HepG2 (cell line): ENCODE data around the gene TJP2. TPM values are rescaled to one million over a fixed set of nuclear protein-coding genes. Genes with fewer than 3 reads are reported as not detected.

Source experiments
- ATAC-seq: fragments of 200-7000 bp; cut with Tn5 transposase; 3 replicates; pipeline ENCODE4 v1.9.1; 2020; ENCODE audit warnings: mild to moderate bottlenecking, moderate library complexity
- BruUV-seq: library from RNA; stranded (reverse); fragments of 400-500 nt; replicated peaks from 2 replicates; lab custom pipeline; 2021; lab: Mats Ljungman, UMichigan
- CTCF ChIA-PET: fragments of 300-600 bp; formaldehyde crosslinking; extraction: SDS; loops from one replicate; lab custom pipeline; 2021; ENCODE audit warnings: low total read pairs, inconsistent platforms, low intra/inter-chr PET ratio; lab: Yijun Ruan, JAX
- POLR2A ChIA-PET: fragments of 350-600 bp; sonication (Branson Sonifier 250); formaldehyde crosslinking; loops from one replicate; lab custom pipeline; 2020; ENCODE audit warnings: antibody characterized with exemption, inconsistent platforms; lab: Yijun Ruan, JAX
- DNase-seq: peaks from one replicate; pipeline ENCODE4 v3.0.0-alpha.2; 2015; ENCODE audit warnings: low spot score
- FAIRE-seq: peaks from 3 replicates; lab custom pipeline; 2011; peaks lifted over from hg19 to GRCh38; lab: Jason Lieb, UNC
- H2AFZ ChIP-seq: one replicate; pipeline ENCODE4 v1.6.1; 2011; ENCODE audit warnings: low read length, inconsistent platforms
- H3K27ac ChIP-seq: fragments of 300-600 bp; 3 replicates; pipeline ENCODE4 v1.8.0; 2011; ENCODE audit warnings: mixed run types, mild to moderate bottlenecking, mixed read lengths, low read length, inconsistent platforms; ENCODE audit not compliant: insufficient read depth; ENCODE audit errors: extremely low read length
- H3K27me3 ChIP-seq, 2 experiments: fragments of 200-600 bp in 1 of 2; 2 replicates in 1 of 2; 3 replicates in 1 of 2; pipeline versions ENCODE4 v1.6.0 to v1.8.0; 2011; ENCODE audit warnings: low read length in 2 of 2, mild to moderate bottlenecking in 2 of 2, moderate library complexity in 2 of 2, inconsistent platforms in 1 of 2; ENCODE audit not compliant: insufficient read depth in 2 of 2, control insufficient read depth in 1 of 2
- H3K36me3 ChIP-seq, 2 experiments: fragments of 200-600 bp in 1 of 2; replicated peaks in 1 of 2; 2 replicates in 1 of 2; 3 replicates in 1 of 2; pipeline versions ENCODE4 v1.5.1 to v1.8.0; 2011; ENCODE audit warnings: low read length in 2 of 2, inconsistent platforms in 1 of 2; ENCODE audit not compliant: insufficient read depth in 2 of 2, control insufficient read depth in 1 of 2
- H3K4me1 ChIP-seq: 2 replicates; pipeline ENCODE4 v1.5.1; 2012; ENCODE audit warnings: low read length, inconsistent platforms; ENCODE audit not compliant: insufficient read depth
- H3K4me2 ChIP-seq: 2 replicates; pipeline ENCODE4 v1.6.0; 2011; ENCODE audit warnings: low read depth, low read length, inconsistent platforms
- H3K4me3 ChIP-seq, 3 experiments: fragments of 200-600 bp in 1 of 3; sonication (generic), shearing (Covaris generic) in 1 of 3; replicated peaks in 1 of 3; 2 replicates each; pipeline ENCODE4 v1.5.1; 2011 to 2016; ENCODE audit warnings: low read length in 3 of 3, inconsistent platforms in 2 of 3, low read depth in 2 of 3, mild to moderate bottlenecking in 2 of 3, control low read depth in 1 of 3, mixed read lengths in 1 of 3; ENCODE audit not compliant: insufficient read depth in 1 of 3
- H3K79me2 ChIP-seq: one replicate; pipeline ENCODE4 v1.6.1; 2011; ENCODE audit warnings: low read length, inconsistent platforms; ENCODE audit not compliant: insufficient read depth
- H3K9ac ChIP-seq: 2 replicates; pipeline ENCODE4 v1.6.0; 2011; ENCODE audit warnings: mild to moderate bottlenecking, low read depth, low read length, inconsistent platforms; ENCODE audit not compliant: insufficient read depth
- H3K9me3 ChIP-seq: 2 replicates; pipeline ENCODE4 v1.5.1; 2012; ENCODE audit warnings: mild to moderate bottlenecking, low read length
- H4K20me1 ChIP-seq: 2 replicates; pipeline ENCODE4 v1.6.0; 2011; ENCODE audit warnings: inconsistent platforms, mild to moderate bottlenecking, low read length, moderate library complexity; ENCODE audit not compliant: insufficient read depth
- PATZ1 ChIP-seq: sonication (generic); formaldehyde crosslinking; IDR thresholded peaks from 2 replicates; pipeline ENCODE4 v1.4.0; 2020; ENCODE audit warnings: missing genetic modification reagents
- PHF21A ChIP-seq: sonication (generic); formaldehyde crosslinking; IDR thresholded peaks from 2 replicates; pipeline ENCODE4 v1.5.0; 2020; ENCODE audit warnings: mild to moderate bottlenecking, missing genetic modification reagents
- ZNF121 ChIP-seq: sonication (generic); formaldehyde crosslinking; IDR thresholded peaks from 2 replicates; pipeline ENCODE4 v1.5.0; 2020; ENCODE audit warnings: mild to moderate bottlenecking, missing genetic modification reagents
- ZNF142 ChIP-seq: sonication (generic); formaldehyde crosslinking; IDR thresholded peaks from 2 replicates; pipeline ENCODE4 v1.4.0; 2020; ENCODE audit warnings: missing genetic modification reagents
- ZNF333 ChIP-seq: sonication (generic); formaldehyde crosslinking; IDR thresholded peaks from 2 replicates; pipeline ENCODE4 v1.4.0; 2020; ENCODE audit warnings: mild to moderate bottlenecking, missing genetic modification reagents, borderline replicate concordance
- ZNF850 ChIP-seq: sonication (generic); formaldehyde crosslinking; conservative IDR thresholded peaks from 2 replicates; pipeline ENCODE4 v1.9.0; 2021; ENCODE audit warnings: mild to moderate bottlenecking, missing genetic modification reagents
- WGBS: methylation state at CpG from one replicate; pipeline ENCODE4 v1.1.6; 2017; ENCODE audit warnings: low lambda C conversion rate; 5-methylcytosine and 5-hydroxymethylcytosine counted together
- in situ Hi-C: cut with HindIII; loops from 2 replicates; pipeline ENCODE4 v1.10.0; 2017; ENCODE audit warnings: low pct_unique_long_range_greater_than_20kb; ENCODE audit not compliant: extremely low pct_ligation_motif_present
- intact Hi-C: fragments of 100-400 bp; cut with micrococcal nuclease; formaldehyde crosslinking; loops from one replicate; pipeline ENCODE4 v1.10.0; 2022; ENCODE audit not compliant: unreplicated experiment
- polyA plus RNA-seq, 8 experiments: library from polyadenylated mRNA; depleted of rRNA in 3 of 8; stranded (reverse) in 7 of 8; unstranded in 1 of 8; fragments of >200 nt; fragmentation: Illumina TruSeq in 4 of 8; extraction: Trizol in 4 of 8; gene quantifications; 2 replicates each; pipeline versions ENCODE4 v1.2.1 to v1.2.3, GENCODE V29; 2011 to 2016; ENCODE audit warnings: low read depth in 4 of 8, missing spikeins in 1 of 8, mixed read lengths in 1 of 8; ENCODE audit not compliant: insufficient read depth in 1 of 8
- total RNA-seq, 5 experiments: library from RNA; depleted of rRNA; stranded (reverse); fragments of >200 nt; fragmentation: Illumina TruSeq; extraction: Trizol; gene quantifications; 2 replicates each; pipeline ENCODE4 v1.2.3, GENCODE V29; 2016; ENCODE audit warnings: low read depth in 1 of 5

TJP2 gene
- total and polyA plus RNA-seq, 2 of the 13 experiments (the other 11 are each of a cell fraction or from before 2014, with no cell fraction given) = 109 to 110 TPM

GRCh38 chr9:69175486-69175885 is 1.4 kb downstream of the TJP2 start:
- H3K9ac ChIP-seq = peak overlapping the region; percentile 69
- no peak overlapping the region for H2AFZ ChIP-seq
- H3K4me2 ChIP-seq = peak overlapping the region; percentile 93
- ATAC-seq (peak; percentile 7; the same call in 1 of the 3 replicates), FAIRE-seq (no peak), DNase-seq (no peak)
- TF ChIP-seq ZNF121 (CRISPR knock-in tag) (peak; percentile 39; the same call in 1 of the 2 replicates), PHF21A (CRISPR knock-in tag) (0 out of 2 replicates have a peak, but pooled peaks have one; percentile 22), ZNF850 (CRISPR knock-in tag) (no peak), ZNF142 (CRISPR knock-in tag) (0 out of 2 replicates have a peak, but pooled peaks have one; percentile 43), ZNF333 (no peak), PATZ1 (CRISPR knock-in tag) (0 out of 2 replicates have a peak, but pooled peaks have one; percentile 1)
- H3K36me3 ChIP-seq = peaks cover 0 to 9% of the 10 kb centered on the region in 2 experiments; a peak in 2 of 5 replicates
- H3K9me3 ChIP-seq = no peaks in the 10 kb centered on the region
- in situ Hi-C loops (no loop called here), intact Hi-C loops (loop anchor here (1.0 to 2.0 kb wide), 2 partner anchors 18 to 23 kb away; no protein-coding TSS in a partner anchor)
- 22% methylated on average over 8 of the region's 8 CpGs for WGBS
- H3K4me1 ChIP-seq = peaks cover 95% of the 10 kb centered on the region
- peak overlapping the region; percentile 66 to 73 (median 67) for H3K4me3 ChIP-seq
- no peaks in the 10 kb centered on the region for H3K27me3 ChIP-seq
- no TSS peak for BruUV-seq
- peak overlapping the region; percentile 50 for H3K27ac ChIP-seq
- CTCF ChIA-PET = no interaction called here
- peaks cover 62% of the 10 kb centered on the region for H4K20me1 ChIP-seq
- H3K79me2 ChIP-seq = peaks cover 92% of the 10 kb centered on the region
- POLR2A ChIA-PET = interaction anchor here (1.1 to 3.5 kb wide), 7 partner anchors 10 to 139 kb away, joined by 4 to 19 read pairs (median 7); partner anchors contain the start of gene FXN
